GM21825 (cell line): ENCODE results near the gene GPRASP2.
"Not testable (repeated sequence)": the region's sequence is repeated elsewhere in the genome, so short reads cannot be mapped to it uniquely, and the experiment has no call there.

Experiments
- ATAC-seq: cut with Tn5 transposase; IDR thresholded peaks from one replicate; pipeline ENCODE4 v1.9.1; 2021; ENCODE audit warnings: mild to moderate bottlenecking, moderate library complexity; ENCODE audit not compliant: unreplicated experiment

The GPRASP2 gene

DNA sequence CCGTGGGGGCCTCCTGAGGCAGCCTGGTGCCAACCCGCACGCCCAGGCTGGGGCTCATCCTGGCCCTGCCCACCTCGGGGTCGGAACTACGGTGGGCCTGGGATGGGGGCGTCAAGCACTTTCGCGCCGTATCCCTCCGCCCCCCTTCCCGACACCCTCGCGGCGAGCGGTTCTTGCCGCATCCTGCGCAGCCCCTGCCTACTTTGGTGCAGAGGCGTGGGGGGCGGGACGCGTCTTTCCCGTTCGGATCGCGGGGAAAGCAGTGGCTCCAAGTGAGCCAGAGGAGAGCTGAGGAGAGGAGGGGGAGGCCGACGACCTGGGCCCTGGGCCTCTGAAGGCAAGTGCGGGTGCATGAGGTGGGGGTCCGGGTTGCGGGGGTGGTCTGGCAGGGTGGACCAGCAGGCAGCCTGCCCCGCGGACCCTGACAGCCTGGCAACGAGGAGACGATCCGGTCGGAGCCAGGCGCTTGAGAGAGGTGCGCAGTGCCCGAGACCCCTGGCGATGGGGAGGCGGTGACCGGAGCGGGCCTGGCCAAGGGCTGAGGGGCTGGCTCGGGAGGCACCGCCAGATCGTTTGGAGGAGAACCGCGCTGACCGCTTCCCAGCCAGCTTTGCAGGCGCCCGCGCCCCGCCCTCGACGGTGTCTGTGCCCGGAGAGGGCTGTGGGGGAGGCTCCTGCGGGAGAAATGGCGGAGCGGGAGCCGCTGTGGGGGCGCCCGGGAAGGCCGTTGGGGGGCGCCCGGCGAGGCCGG is at the start of gene GPRASP2:
Gene GPRASP2 (plus strand): TSS at position 233 of the 751 bp plus-strand sequence. CDS start 2,422 bp downstream, outside the sequence.
- ATAC-seq = no peak

DNA sequence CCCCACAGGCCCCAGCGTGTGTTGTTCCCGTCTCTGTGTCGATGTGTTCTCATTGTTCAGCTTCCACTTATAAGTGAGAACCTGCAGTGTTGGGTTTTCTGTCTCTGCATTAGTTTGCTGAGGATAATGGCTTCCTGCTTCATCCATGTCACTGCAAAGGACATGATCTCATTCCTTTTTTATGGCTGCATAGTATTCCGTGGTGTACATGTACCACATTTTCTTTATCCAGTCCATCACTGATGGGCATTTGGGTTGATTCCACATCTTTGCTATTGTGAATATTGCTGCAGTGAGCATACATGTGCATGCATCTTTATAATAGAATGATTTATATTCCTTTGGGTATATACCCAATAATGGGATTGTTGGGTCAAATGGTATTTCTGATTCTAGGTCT is 48.4 kb upstream of the GPRASP2 start:
- not testable (repeated sequence) for ATAC-seq

DNA sequence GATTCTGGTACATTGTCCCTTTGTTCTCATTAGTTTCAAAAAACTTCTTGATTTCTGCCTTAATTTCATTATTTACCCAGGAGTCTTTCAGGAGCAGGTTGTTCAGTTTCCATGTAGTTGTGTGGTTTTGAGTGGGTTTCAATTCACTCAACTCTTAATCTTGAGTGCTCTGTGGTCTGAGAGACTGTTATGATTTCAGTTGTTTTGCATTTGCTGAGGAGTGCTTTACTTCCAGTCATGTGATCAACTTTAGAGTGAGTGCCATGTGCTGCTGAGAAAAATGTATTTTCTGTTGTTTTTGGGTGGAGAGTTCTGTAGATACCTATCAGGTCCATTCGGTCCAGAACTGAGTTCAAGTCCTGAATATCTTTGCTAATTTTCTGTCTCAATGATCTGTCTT is 45.2 kb upstream of the GPRASP2 start:
- ATAC-seq = not testable (repeated sequence)

DNA sequence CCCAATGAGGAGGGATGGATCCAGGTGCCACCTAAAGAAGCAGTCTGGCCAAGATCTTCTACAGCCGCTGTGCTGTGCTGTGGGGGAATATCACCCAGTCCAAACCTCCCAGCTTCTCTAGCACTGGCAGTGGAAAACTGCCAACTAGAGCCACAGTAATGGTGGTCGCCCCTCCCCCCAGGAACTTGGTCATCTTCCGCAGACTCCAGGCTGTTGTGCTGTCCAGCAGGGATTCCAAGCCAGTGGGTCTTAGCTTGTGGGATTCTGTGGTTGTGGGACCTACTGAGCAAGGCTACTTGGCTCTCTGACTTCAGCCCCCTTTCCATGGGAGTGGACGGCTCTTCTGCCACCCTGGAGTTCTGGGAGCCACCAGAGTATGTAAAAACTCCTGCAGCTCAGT is 42.7 kb upstream of the GPRASP2 start:
- ATAC-seq = no peak

DNA sequence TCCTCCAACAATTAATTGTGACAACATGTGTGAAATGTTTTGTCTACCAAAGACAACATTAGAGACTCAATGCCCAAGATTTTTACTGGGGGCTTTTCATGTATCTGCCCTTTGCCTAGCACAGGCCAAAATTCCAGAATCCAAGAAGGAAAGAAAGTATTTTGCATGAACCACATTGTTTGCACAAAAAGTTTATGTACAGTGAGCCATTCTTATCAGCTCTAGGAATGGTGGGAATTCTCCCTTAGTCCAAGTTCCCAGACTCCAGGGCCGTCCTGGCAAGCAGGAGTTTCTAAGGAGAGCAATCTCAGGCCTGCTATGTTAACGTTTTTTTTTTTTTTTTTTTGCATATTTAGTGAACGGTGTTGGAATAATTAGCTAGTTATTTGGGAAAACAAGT is 39.4 kb upstream of the GPRASP2 start:
- no peak for ATAC-seq

DNA sequence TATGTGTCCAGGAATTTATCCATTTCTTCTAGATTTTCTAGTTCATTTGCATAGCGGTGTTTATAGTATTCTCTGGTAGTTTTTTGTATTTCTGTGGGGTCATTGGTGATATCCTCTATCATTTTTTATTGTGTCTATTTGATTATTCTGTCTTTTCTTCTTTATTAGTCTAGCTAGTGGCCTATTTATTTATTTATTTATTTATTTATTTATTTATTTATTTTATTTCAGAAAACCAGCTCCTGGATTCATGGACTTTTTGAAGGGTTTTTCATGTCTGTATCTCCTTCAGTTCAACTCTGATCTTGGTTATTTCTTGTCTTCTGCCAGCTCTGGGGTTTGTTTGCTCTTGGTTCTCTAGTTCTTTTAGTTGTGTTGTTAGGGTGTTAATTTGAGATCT is 34.8 kb upstream of the GPRASP2 start:
- not testable (repeated sequence) for ATAC-seq

DNA sequence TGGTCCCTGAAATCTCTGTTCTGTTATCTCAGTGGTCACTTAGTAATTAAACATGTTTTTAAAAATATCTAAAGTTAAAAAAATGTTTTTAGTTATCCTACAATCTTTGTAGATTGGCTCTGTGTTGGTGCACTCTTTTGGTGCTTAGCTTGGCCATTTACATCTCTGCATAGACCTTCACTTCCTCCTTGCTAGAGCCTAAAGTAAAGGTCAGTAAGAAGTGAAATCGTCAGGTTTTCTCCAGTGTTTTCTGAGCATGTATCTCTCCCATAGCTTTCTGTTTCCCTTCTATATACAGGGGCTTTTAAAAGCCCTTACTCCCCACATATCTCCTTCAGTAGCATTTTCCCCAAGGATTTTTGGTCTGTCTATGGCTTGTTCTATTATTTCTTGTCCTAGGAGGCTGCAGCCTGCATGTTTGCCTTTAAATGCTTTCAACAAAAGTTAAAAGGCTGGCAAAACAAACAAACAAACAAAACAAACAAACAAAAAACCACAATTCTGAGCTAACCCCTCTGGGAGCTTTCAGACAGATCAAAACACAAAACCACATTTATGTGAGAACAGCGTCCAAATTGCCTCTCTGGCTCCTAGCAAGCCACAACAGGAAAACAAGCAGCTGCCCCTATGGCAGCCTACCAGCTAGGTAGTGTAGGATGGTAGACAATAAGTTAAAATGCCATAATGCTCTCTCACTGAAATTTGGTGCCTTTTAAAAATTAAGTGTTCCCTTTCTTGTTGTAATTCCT is 27.3 kb upstream of the GPRASP2 start:
- ATAC-seq = no peak

DNA sequence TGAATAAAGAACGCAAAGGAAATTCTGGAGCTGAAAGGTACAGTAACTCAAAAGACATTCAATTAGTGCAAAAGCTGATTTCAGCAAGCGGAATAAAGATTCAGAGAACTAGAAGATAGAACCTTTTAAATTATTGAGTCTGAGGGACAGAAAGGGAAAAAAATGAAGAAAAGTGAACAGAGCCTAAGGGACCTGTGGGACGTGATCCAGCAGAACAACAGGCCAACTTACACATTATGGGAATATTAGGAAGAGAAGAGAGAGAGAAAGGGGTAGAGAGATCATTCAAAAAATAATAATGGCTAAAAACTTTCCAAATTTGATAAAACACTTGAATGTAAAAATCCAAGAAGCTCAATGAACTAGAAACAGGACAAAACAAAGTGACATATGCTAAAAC is 17.5 kb upstream of the GPRASP2 start:
- no peak for ATAC-seq

DNA sequence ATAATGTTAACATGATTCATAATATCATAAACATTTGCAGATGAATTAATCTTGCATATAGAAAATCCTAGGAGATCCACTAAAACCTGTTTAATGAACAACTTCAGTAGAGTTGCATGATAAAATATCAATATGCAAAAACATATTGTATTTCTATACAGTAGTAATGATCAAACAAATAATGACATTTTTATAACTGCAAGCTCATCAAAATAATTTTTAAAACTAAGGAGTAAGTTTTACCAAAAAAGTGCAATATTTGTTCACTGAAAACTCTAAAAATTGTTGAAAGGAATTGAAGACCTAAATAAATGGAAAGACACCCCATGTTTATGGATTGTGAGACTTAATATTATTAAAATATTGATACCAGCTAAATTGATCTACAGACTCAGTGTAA is 15.9 kb upstream of the GPRASP2 start:
- no peak for ATAC-seq

DNA sequence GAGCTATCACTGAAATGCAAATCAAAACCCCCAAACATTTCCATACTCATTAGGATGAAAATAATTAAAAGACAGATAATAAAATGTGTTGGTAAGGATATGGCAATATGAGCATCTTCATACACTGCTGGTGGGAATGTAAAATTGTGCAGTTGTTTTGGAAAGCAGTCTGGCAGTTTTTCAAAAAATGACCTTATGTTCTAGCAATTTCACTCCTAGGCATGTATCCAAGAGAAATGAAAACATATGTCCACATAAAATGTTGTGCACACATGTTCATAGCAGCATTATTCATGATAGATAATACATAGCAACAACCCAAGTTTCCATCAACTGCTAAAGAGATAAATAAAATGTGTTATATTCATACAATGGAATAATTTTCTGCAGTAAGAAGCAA is 14.8 kb upstream of the GPRASP2 start:
- ATAC-seq = no peak

DNA sequence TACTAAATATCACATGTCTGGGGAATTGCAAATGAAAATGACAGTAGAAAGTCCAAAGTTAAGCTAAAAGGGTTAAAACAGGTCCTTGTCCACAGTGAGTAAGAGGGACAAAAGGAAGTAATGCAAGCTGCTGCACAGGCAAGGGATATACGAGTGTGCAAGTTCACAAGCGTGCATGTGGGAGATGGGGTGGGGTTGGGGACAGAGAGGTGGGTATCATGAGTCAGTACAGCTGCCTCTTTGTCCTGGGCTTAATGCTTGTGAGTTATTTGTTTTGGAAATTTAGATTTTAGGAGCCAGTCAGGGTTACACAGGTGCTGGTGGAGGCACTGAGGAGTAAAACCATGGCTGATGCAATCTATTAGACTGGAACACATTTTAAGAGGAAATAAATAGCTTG is 3.3 kb upstream of the GPRASP2 start:
- no peak for ATAC-seq

DNA sequence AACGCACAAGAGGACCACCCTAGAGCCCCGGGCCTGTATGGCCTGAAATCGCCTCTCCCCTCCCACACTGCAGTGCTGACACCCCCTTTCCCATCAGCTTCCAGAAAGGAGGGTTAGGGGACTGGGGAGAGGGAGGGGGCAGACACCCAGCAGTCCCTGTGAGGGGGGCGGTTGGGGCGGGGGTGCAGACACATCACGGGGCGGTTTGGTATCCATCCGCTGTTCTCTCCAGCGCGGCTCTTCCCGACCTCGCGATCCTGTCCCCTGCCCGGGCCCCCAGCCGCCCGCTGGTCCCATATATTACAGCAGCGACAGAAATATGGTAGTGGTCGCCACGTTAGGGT is 404 bp upstream of the GPRASP2 start:
- no peak for ATAC-seq

DNA sequence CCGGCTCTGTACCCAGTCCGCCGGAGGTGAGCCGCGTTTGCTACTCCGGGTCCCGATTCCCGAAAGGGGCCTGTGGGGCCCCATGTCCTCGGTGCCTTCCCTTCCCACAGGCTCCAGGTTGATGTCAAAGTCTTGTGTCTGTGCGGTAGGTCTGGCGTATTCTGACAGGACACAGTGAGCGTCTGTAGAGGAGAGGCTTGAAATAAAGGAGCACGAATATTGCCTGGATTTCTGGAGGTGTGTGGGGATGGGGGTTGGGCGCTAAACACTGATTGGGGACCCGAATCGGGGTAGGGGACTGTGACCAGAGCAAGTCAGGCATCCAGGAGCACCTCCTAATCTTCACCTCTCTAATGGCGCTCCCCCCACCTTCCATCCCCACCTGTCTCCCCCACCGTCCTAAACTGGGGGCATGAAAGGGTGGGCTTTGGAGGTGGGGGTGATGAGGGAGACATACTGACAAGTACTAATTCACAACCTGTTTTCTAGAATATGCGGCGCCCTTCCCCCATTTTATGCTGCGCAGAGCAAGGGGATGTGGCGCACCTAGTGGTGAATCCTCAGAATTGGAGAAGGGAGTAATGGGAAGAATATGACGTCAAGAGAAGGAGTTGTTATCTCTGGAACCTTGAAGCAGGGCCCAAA is 855 bp downstream of the GPRASP2 start:
- no peak for ATAC-seq

DNA sequence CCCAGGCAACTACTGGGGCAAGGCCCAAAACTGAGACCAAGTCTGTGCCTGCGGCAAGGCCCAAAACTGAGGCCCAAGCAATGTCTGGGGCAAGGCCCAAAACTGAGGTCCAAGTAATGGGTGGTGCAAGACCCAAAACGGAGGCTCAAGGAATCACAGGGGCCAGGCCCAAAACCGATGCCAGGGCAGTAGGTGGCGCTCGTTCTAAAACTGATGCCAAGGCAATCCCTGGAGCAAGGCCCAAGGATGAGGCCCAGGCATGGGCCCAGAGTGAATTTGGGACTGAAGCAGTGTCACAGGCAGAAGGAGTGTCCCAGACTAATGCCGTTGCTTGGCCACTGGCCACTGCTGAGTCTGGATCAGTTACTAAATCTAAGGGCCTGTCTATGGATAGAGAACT is 2.7 kb downstream of the GPRASP2 start:
- ATAC-seq = no peak

DNA sequence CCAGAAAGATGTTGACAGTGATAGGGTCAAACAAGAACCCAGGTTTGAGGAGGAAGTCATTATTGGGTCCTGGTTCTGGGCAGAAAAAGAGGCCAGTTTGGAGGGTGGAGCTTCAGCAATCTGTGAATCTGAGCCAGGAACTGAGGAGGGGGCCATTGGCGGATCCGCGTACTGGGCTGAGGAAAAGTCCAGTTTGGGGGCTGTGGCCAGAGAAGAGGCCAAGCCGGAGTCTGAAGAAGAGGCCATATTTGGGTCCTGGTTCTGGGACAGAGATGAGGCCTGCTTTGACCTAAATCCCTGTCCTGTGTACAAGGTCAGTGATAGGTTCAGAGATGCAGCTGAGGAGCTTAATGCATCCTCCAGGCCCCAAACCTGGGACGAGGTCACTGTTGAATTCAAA is 3.7 kb downstream of the GPRASP2 start:
- ATAC-seq = no peak

DNA sequence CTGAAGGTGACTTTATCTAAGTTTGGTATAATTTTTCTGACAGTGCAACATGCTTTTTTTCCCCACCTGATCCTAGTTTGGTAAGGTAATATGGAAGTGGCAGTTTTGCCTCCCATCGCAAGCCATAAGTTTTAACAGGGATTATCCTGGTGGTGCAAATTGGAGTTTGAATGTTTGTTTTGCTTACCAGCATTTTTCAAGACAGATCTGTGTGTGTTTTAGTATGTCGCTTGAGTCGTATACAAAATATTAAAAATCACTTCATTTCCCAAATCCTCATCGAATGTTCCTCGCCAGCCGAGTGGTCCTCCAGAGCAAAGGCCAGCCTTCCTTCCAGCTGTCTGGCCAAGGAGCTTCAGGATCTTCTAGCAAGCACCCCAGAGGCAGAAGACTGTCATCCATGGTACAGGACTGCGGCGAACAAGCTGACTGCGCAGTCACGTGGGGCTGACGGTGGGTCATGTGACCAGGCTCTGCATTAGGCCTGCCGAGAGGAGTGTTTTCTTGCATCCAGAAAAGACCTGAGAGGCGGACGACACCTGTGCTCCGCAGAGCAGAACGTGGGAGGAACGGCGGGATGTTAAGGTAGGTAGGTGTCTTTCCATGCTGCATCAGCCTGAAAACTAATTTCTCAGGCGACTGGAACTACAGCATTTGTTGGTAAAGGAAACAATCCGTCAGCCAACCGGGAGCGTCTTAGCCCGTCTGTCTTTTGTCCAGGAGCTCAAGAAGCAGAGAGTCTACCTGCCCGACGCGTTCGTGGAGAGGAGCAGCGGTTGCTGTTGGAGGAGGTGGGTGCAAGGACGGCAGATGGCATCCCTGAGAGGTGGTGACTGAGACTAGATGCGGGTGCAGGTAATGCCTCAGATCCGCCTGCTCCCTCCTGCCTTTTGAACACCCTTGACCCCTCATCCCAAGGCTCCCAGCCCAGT is 8.3 kb downstream of the GPRASP2 start, which contains the start of gene GPRASP3:
Gene GPRASP3 (plus strand): TSS at position 507 of the 932 bp plus-strand sequence. CDS start 28,253 bp downstream, outside the sequence.
- ATAC-seq = peak; percentile 97

DNA sequence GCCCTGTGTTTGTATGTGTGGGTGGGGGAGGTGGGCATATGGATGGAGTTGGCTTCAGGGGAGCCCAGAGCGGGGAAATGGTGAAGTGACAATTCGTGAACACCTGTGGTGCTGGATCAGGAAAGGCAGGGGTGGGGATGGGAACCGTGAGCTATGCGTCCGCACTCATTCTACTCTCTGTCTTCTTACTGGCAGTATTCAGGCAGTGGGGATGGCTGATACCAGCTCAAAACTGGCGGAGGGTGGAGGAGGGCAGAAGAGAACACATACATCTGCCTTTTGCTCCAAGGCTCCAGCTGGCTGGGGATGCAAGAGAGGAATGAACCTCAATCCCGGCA is 8.9 kb downstream of the GPRASP2 start:
- ATAC-seq = not testable (repeated sequence)

DNA sequence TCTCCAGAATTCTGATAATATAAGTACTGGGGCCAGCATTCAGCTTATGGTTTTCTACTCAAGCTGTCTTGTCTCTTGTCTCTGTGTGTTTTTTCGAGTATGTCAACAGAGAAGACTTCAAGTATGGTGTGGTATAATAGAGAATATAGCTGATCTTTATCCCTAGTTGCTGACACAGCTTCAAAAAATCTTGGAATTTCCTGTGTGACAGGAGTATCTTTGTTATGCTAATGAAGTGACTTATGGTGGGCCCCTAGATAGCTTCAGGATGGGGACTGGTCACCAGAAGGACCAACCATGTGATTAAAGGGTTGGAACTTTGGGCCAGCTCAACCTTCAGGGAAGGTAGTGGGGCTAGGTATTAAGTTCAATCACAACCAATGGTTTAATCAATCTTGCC is 11.2 kb downstream of the GPRASP2 start:
- ATAC-seq = no peak

DNA sequence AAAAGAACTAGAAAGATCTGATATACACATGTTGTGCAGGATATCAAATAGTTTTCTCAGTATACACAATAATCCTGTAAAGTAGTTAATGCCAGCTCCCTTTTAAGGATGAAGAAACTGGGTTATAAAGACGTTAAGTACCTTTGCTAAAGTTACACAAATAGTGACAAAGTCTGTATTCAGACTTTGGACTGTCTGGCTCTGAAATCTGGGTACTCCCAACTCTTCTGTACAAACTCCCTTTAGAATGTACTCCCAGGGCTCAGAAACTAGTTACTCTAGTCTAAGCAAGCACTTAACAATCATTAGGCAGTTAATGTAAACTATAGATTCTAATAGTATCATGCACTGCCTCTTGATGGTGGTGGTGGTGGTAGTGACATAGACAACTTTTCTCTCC is 15.5 kb downstream of the GPRASP2 start:
- ATAC-seq = no peak

DNA sequence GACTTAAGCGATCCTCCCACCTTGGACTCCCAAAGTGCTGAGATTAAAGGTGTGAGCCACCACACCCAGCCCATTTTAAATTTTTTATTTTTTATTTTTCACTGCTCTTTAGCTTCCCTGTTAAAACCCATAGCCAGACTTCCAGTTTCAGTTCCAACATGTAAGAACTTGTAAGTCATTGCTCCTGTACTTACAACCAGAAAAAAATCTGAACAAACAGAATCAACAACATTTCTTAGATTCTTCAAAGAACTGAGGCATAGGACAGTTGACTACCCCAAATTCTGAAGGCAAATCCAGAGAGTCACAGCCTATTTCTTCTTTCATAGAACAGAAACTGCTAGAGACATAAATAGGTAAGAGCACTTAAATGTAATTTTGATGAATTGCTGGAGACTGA is 16.4 kb downstream of the GPRASP2 start:
- ATAC-seq = no peak

DNA sequence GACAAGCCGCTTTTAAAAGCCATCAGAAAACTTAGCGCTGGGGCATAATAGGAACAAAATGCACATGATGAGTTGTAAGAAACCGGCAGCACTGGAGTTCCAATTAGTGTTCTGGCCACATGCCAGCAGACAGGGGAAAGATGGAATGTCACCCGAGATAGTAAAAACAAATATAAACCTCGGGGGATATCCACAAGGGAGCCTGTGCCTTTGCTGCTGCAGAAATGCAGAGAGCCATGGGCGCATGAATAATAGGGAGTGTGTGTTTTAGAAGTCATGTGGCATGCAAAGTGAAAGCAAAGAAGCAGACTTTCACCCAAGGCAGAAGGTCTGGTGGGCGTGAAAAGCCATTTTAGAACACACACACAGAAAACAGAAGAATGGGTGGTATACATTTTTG is 27.4 kb downstream of the GPRASP2 start:
- no peak for ATAC-seq
